Endothelial cell of hepatic sinusoid (primary cell): ENCODE data around the gene TRIM7.

Experiments
- in situ Hi-C: cut with HindIII; loops from 2 replicates; pipeline ENCODE4 v1.10.0; 2017; ENCODE audit warnings: low sequenced_read_pairs

TRIM7 gene

GRCh38 chr5:181204826-181205760 lies at the start of gene TRIM7:
TRIM7 (minus strand) TSS chr5:181205196; CDS start chr5:181205110, 86 bp downstream.
- in situ Hi-C loops, result no loop called here

DNA sequence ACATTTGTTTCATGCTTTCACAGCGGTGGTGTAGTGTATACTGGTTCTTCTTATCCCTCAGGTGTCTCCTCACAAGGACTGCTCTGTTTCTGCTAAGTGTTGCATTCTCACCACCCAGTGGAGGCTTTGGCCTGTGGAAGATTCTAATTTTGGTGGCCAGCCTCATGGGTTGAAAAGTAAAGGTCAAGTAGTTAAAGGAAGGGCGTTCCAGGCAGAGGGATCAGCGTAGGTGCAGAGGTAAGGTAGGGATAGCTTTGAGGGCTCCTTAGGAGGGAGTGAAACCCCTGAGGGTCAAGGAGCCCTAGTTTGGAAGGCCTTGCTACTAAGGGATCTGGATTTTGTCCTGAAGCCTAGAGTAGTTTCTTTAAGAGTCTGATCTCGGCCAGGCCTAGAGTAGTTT lies 43.3 kb upstream of the TRIM7 start:
- in situ Hi-C loops, result no loop called here

- in situ Hi-C loops, result no loop called here
Measured at GRCh38 chr5:181246276-181247049, 41.5 kb upstream of the TRIM7 start.

- in situ Hi-C loops, result no loop called here
Measured at GRCh38 chr5:181245427-181246275, 40.7 kb upstream of the TRIM7 start.

GRCh38 chr5:181243564-181244343 lies 38.8 kb upstream of the TRIM7 start, which contains the start of gene RACK1:
RACK1 (minus strand) TSS chr5:181243906; CDS start chr5:181243800, 106 bp downstream.
- in situ Hi-C loops, result no loop called here

- in situ Hi-C loops, result no loop called here
Measured at GRCh38 chr5:181243018-181243563, 38.1 kb upstream of the TRIM7 start.

DNA sequence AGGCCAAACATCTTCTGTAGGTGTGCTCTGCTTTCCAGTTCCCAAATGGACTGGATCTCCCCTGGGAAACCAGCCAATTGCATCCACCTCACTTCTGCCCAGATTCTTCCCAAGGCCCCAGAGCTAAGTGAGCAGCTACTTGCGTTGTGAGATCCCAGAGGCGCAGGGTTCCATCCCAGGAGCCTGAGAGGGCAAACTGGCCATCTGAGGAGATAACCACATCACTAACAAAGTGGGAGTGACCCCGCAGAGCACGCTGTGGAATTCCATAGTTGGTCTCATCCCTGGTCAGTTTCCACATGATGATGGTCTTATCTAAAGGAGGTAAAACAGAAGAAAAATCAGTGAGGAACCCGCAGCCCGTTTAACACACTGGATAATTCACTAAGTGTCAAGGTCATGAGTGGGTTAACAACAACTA lies 37.0 kb upstream of the TRIM7 start:
- in situ Hi-C loops, result no loop called here

DNA sequence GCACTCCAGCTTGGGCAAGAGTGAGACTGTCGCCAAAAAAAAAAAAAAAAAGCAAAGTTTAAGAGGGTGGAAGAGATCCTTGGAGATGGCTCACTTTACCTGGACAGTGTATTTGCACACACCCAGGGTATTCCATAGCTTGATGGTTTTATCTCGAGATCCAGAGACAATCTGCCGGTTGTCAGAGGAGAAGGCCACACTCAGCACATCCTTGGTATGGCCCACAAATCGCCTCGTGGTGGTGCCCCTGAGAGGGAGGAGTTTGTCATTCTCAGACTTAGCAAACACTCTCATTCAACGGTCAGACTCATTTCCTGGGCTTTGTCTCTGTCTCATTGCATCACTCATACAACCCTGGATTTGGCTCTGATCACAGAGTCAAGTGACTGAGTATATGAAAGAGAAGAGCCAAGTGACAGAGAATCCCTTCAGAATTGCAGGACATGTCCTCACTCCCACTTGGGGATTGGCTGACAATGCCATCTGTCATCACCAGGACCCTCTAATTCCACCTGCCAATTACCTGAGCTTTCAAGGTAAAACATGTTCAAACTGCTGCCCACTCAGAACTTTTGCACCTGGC lies 36.5 kb upstream of the TRIM7 start:
- in situ Hi-C loops, result no loop called here

DNA sequence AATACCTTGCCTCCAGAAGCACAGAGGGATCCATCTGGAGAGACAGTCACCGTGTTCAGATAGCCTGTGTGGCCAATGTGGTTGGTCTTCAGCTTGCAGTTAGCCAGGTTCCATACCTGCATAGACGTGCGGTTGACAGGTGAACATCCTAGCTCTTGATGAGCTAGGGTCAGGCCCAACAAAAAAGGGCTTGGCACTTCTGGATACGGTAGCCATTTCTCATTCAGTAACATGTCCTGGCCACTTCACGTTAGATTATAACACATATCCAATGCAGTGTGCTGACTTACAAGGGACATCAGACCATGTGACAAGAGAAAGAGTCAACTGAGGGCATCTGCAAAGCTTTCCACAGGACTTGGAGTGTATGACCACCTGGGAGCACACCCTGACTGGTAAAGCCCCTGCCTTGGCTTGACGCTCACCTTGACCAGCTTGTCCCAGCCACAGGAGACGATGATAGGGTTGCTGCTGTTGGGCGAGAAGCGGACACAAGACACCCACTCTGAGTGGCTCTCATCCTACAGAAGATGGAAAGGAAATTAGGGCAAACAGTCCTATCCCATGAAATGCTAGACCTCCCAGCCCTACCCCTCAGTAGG lies 34.2 kb upstream of the TRIM7 start:
- in situ Hi-C loops, result loop anchor here (5.0 kb wide), 1 partner anchor 42 kb away; no protein-coding TSS in a partner anchor

- in situ Hi-C loops, result loop anchor here (5.0 kb wide), 1 partner anchor 41 kb away; no protein-coding TSS in a partner anchor
Measured at GRCh38 chr5:181237729-181238385, 32.9 kb upstream of the TRIM7 start.

- in situ Hi-C loops, result loop anchor here (5.0 kb wide), 1 partner anchor 40 kb away; no protein-coding TSS in a partner anchor
Measured at GRCh38 chr5:181236954-181237641, 32.1 kb upstream of the TRIM7 start.

GRCh38 chr5:181236471-181236870 lies 31.5 kb upstream of the TRIM7 start:
- in situ Hi-C loops, result loop anchor here (5.0 kb wide), 1 partner anchor 39 kb away; no protein-coding TSS in a partner anchor

- in situ Hi-C loops, result loop anchor here (5.0 kb wide), 1 partner anchor 39 kb away; no protein-coding TSS in a partner anchor
Measured at GRCh38 chr5:181235689-181236366, 30.8 kb upstream of the TRIM7 start.

GRCh38 chr5:181235323-181235688 lies 30.3 kb upstream of the TRIM7 start:
- in situ Hi-C loops, result loop anchor here (5.0 kb wide), 1 partner anchor 38 kb away; no protein-coding TSS in a partner anchor

DNA sequence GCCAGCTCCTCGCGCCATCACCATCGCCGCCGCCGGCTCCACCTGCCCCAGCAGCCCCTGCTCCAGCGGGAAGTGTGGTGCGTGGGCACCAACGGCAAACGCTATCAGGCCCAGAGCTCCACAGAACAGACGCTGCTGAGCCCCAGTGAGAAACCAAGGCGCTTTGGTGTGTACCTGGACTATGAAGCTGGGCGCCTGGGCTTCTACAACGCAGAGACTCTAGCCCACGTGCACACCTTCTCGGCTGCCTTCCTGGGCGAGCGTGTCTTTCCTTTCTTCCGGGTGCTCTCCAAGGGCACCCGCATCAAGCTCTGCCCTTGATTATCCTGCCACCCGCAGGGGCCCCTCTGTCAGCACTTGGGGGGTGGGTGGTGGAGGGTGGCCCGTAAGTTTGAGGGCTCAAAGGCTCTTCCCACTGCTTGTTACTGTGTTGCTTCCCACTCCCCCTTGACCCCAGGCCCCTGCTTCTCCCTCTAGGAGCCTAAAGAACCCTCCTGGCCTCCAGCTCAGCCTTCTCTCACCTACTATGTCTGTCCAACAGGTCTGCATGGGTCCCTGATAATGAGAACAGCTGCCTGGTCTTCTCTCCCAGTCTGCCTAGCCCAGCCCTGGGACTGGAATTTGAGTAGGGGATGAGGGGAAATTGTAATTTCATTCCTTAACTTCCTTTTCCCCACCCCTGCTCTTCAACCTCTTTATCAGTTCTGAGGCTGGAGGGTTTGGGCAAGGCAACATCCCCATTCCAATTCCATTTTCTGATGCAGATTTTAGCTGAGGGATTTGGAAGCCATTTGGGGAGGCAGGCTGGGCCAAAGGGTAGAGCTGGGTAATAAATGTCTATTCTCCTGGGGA lies 29.7 kb upstream of the TRIM7 start:
- in situ Hi-C loops, result loop anchor here (5.0 kb wide), 1 partner anchor 37 kb away; no protein-coding TSS in a partner anchor
